Stimulated activated CD4-positive, alpha-beta T cell treated with anti-CD3 and anti-CD28 coated beads, Interleukin-2, amount 100 ng/mL, for 48 hours (primary cell): ENCODE results near the gene KRTAP25-1.

Experiments used
- DNase-seq, 2 donors: peaks; one replicate each; pipeline ENCODE4 v3.0.0-alpha.2; 2020

KRTAP25-1 gene

GRCh38 chr21:30289215-30289614 lies at the start of gene KRTAP25-1:
Gene KRTAP25-1 (minus strand): TSS chr21:30289514. CDS start chr21:30289490, 24 bp downstream.
- DNase-seq: no peak

DNA sequence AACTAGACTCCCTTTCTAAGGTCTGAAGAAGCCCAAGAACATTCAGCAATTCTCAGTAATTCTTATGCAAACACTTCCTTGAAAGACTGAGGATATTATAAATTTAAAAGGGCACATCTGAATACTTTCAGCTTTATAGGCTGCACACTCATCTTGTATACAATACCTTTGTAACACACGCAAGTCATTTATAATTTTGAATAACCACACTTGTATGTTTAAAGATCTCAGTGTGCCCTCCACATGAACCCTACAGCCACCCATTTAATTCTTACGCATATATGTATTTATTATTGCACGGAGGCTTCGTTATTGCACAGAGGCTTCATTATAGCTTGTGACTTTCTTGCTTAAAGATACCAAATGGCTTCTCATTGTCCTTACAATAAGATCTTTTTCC lies 49.4 kb upstream of the KRTAP25-1 start:
- no peak for DNase-seq

- no peak for DNase-seq
Measured at GRCh38 chr21:30337772-30338171, 48.5 kb upstream of the KRTAP25-1 start.

GRCh38 chr21:30337276-30337744 lies 48.0 kb upstream of the KRTAP25-1 start, which contains the start of gene KRTAP27-1:
Gene KRTAP27-1 (minus strand): TSS chr21:30337694. CDS start chr21:30337668, 26 bp downstream.
- no peak for DNase-seq

- DNase-seq: no peak
Measured at GRCh38 chr21:30336596-30336995, 47.3 kb upstream of the KRTAP25-1 start.

- no peak for DNase-seq
Measured at GRCh38 chr21:30333736-30334135, 44.4 kb upstream of the KRTAP25-1 start.

GRCh38 chr21:30332681-30333080 lies 43.4 kb upstream of the KRTAP25-1 start:
- DNase-seq: no peak

- DNase-seq: no peak
Measured at GRCh38 chr21:30329203-30329875, 40.0 kb upstream of the KRTAP25-1 start.

DNA sequence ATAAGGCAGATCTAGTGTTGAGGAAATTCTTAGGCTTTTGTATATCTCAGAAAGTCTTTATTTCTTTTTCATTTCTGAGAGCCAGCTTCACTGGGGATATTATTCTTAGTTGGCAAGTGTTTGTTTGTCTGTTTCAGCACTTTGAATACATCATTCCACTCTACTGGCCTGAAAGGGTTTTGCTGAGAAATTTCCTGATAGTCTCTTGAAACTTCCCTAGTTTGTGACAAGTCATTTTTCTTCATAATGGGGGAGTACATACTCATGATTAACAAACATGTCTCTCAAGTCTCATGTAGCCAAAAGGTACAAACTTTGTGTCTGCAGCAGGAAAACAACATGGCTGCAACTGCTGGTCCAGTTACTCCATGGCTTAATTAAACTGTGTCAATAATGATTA lies 37.1 kb upstream of the KRTAP25-1 start:
- no peak for DNase-seq

- no peak for DNase-seq
Measured at GRCh38 chr21:30320215-30320614, 30.9 kb upstream of the KRTAP25-1 start, which contains the start of gene KRTAP26-1. Gene KRTAP26-1 (minus strand): TSS chr21:30320315. CDS start chr21:30320035, 280 bp downstream.

DNA sequence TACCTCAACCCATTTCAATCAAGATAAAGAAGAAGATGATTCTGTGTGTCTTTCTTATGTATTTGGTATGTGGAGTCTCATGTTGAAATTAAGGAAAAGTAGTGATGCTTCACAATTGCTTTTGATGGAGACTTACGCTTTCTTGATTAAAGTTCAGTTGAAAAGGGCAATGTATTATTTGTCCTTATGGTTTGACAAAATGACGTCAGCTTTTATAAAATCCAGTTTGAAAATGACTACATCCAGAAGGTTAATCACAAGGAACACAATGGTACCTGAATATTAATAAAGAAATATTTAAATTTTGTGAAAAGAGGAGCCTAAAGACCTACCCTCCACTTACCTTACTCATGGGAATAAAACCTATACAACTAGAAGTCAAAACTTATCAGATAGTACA lies 26.4 kb upstream of the KRTAP25-1 start:
- no peak for DNase-seq

DNA sequence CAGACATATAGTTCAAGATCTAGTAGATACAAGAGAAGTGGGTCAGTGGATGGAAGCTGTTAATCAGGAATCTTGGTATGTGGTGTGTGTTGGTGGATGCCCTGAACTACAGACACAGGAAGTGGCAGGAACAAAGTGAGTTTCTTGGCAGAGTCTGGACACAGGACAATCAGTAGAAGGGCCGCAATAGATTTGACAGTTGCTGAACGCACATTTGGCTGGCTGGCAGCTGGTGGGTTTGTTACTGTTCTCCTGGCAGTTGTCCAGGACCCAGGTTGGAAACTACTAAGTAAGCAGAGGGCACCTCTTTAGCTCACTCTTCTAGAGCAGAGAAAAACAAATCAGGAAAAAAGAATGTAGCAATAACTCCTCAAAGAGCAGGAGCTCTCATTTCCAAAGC lies 17.6 kb upstream of the KRTAP25-1 start:
- DNase-seq: no peak

DNA sequence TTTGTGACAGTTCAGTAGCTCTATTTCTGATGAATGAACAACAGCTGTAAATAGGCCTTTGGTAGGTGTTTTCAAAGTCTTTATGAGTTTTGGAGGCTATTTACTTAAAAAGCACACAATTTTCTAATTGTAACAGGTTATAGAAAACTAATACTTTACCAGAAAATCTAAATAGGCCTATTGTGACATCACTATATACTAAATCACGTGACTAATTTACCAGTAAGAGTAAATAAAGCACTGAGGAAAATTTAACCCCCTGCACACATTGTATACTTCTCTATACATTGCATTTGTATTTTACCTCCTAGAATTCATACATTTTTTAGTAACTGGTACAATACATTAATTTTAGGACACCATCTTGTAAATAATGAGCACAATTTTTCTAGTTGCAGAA lies 15.8 kb upstream of the KRTAP25-1 start:
- DNase-seq: no peak

- no peak for DNase-seq
Measured at GRCh38 chr21:30282850-30283249, 6.5 kb downstream of the KRTAP25-1 start, which contains the start of gene KRTAP24-1. Gene KRTAP24-1 (minus strand): TSS chr21:30282950. CDS start chr21:30282932, 18 bp downstream.

- no peak for DNase-seq
Measured at GRCh38 chr21:30271611-30272010, 17.7 kb downstream of the KRTAP25-1 start.

DNA sequence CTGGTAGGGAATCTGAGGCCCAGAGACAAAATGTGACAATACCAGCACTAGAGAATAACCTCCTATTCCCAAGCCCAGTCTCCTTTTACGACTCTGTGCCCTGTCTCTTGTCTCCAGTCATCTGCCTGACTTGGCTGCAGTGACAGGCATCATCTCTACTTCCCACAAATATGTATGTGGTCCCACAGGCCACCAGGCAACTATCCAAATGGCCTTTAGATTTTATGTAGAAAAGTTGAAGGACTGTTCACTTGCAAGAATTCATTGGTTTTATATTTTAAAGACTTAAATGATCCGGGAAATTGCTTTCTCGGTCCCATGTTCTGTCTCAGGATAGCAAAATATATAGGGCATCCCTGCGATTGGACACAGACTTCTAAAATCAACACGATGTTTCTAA lies 18.2 kb downstream of the KRTAP25-1 start:
- DNase-seq: no peak

GRCh38 chr21:30269803-30270530 lies 19.3 kb downstream of the KRTAP25-1 start:
- no peak for DNase-seq

- no peak for DNase-seq
Measured at GRCh38 chr21:30268608-30269197, 20.6 kb downstream of the KRTAP25-1 start.

DNA sequence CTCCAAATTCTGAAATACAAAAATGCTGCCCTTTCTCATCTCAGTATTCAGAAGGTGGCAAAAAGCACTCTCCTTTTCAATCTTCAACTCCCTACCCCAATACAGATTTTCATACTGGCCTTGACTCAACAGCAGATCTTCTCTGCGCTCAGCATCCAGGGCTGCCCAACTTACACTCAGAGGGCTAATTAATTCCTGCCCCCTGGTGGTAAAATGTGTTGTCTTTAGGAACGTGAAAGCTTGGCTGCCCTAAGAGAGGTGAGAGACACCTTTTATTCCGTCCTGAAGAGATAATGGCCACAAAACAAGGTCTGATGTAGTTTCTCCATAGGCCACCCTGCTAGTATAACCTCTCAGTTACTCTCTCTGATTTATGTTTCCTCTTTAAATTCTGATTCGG lies 31.5 kb downstream of the KRTAP25-1 start:
- DNase-seq: no peak

GRCh38 chr21:30256100-30256499 lies 33.2 kb downstream of the KRTAP25-1 start:
- no peak for DNase-seq

GRCh38 chr21:30255679-30256078 lies 33.6 kb downstream of the KRTAP25-1 start:
- DNase-seq: no peak

- DNase-seq: no peak
Measured at GRCh38 chr21:30251781-30252180, 37.5 kb downstream of the KRTAP25-1 start.

DNA sequence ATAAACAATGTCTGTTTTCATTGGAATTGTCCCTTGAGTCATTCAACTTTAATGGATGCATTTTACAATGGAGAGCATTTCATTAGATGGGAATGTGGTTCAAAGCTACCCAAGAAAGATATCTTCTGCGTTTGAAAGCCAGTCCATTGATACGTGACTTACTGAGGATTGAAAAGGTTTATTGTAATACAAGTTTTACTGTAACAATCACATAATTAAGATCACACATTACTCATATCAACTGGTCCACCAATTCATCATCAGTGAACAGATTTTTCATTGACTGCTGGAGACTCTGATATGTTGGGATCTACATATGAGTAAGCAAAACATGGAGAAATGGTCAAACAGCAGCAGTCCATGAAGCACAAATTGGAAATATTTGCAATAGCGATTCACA lies 39.4 kb downstream of the KRTAP25-1 start:
- no peak for DNase-seq

- DNase-seq: no peak
Measured at GRCh38 chr21:30248844-30249243, 40.5 kb downstream of the KRTAP25-1 start.
